SK-N-MC (cell line): ENCODE measurements around the gene DPP10.

Experiments
- EZH2 ChIP-seq: fragments of 200-600 bp; sonication (generic); IDR thresholded peaks from one replicate; pipeline ENCODE4 v1.6.1; 2017; ENCODE audit warnings: antibody characterized with exemption
- FOXP2 ChIP-seq: optimal IDR thresholded peaks from 2 replicates; pipeline ENCODE3; 2011; ENCODE audit warnings: mild to moderate bottlenecking, moderate library complexity; ENCODE audit not compliant: insufficient read depth; ENCODE audit errors: extremely low read length, control extremely low read depth
- POLR2AphosphoS5 ChIP-seq: IDR thresholded peaks from 2 replicates; pipeline ENCODE4 v1.6.1; 2012; ENCODE audit warnings: mild to moderate bottlenecking, low read depth, low read length, borderline replicate concordance

DNA sequence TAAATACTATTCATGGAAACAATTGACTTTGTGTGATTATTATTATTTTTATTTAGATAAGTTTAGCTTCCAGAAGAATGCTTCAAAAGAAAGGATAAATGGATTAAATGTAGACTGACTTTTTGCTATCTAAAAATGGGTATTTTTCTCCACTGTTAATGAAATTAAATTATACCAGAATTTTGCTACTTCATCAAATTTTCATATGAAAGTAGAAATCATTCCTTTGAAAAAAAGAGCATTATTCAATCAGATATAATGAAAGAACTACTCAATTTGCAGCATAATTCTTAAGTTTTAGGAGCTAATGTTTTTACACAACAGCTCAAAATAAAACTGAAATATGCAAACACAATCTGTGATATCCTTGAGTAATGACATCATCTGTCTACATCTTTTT is 1424.6 kb downstream of the DPP10 start:
- no peak for TF ChIP-seq EZH2
- no peak for TF ChIP-seq POLR2AphosphoS5
- no peak for TF ChIP-seq FOXP2
